Measurements from ENCODE around the gene TTC5.

- no peak for TF ChIP-seq CTCF (IDR thresholded peaks at IDR 0.05)
- no peak for TF ChIP-seq POLR2A (IDR thresholded peaks at IDR 0.05; ENCODE audit: low read depth)
- TF ChIP-seq POLR2AphosphoS5 (IDR thresholded peaks at IDR 0.05), result no peak
Measured at GRCh38 chr14:20317720-20318119, 12.0 kb upstream of the TTC5 start.
